CD4-positive, alpha-beta T cell treated with Interleukin-2 at 100 ng/mL for 4 hours (primary cell): Measurements from ENCODE around the gene CATSPERZ.

Source experiments
- DNase-seq: peaks from one replicate; pipeline ENCODE4 v3.0.0-alpha.2; 2020; ENCODE audit warnings: low spot score

CATSPERZ gene

GRCh38 chr11:64342869-64343745, 42.9 kb downstream of the CATSPERZ start:
- DNase-seq: no peak

GRCh38 chr11:64343767-64344559, 43.8 kb downstream of the CATSPERZ start:
- DNase-seq: no peak

GRCh38 chr11:64344787-64345186, 44.6 kb downstream of the CATSPERZ start:
- no peak for DNase-seq

- DNase-seq: no peak
Measured at GRCh38 chr11:64347193-64347867, 47.2 kb downstream of the CATSPERZ start.

- DNase-seq: no peak
Measured at GRCh38 chr11:64348383-64349024, 48.3 kb downstream of the CATSPERZ start.

- DNase-seq: no peak
Measured at GRCh38 chr11:64349025-64349387, 48.8 kb downstream of the CATSPERZ start.

GRCh38 chr11:64349404-64349803, 49.2 kb downstream of the CATSPERZ start:
- no peak for DNase-seq

- DNase-seq: no peak
Measured at GRCh38 chr11:64351136-64351631, 51.0 kb downstream of the CATSPERZ start.

GRCh38 chr11:64352099-64352994, 52.2 kb downstream of the CATSPERZ start:
- DNase-seq: no peak

- no peak for DNase-seq
Measured at GRCh38 chr11:64352995-64353714, 53.0 kb downstream of the CATSPERZ start.

GRCh38 chr11:64353715-64354506, 53.8 kb downstream of the CATSPERZ start:
- DNase-seq: no peak
